SK-N-SH (cell line): ENCODE measurements around the gene TOM1L2. TPM values are rescaled to one million over a fixed set of nuclear protein-coding genes. Genes with fewer than 3 reads are reported as not detected.
A peak's percentile ranks its signal among the peaks of the same experiment; 100 is the strongest.

Experiments used
- CTCF ChIA-PET: fragments of 300-600, 350-600 bp; formaldehyde crosslinking; extraction: SDS; loops from one replicate; lab custom pipeline; 2021; lab: Yijun Ruan, JAX
- POLR2A ChIA-PET: fragments of 350-600 bp; sonication (Branson Sonifier 250); formaldehyde crosslinking; extraction: SDS; loops from one replicate; lab custom pipeline; 2020; ENCODE audit warnings: antibody characterized with exemption, inconsistent platforms; lab: Yijun Ruan, JAX
- DNase-seq: peaks from one replicate; pipeline ENCODE4 v3.0.0; 2012
- H2AFZ ChIP-seq: fragments of 200-600 bp; sonication (generic); 2 replicates; pipeline ENCODE4 v1.8.1; 2016; ENCODE audit warnings: antibody characterized with exemption, mild to moderate bottlenecking, low read depth
- H3F3A ChIP-seq: fragments of 200-600 bp; sonication (generic); replicated peaks from 2 replicates; pipeline ENCODE3; 2016; ENCODE audit warnings: antibody characterized with exemption, mild to moderate bottlenecking; ENCODE audit not compliant: insufficient read depth
- H3K27ac ChIP-seq, 2 experiments: fragments of 200-500 bp in 1 of 2; fragments of 200-600 bp in 1 of 2; sonication (Bioruptor generic) in 1 of 2; sonication (generic), shearing (Covaris generic) in 1 of 2; 2 replicates each; pipeline versions ENCODE4 v1.5.1 to v1.6.1; 2014 to 2016; ENCODE audit warnings: low read depth in 2 of 2, inconsistent platforms in 1 of 2, low read length in 1 of 2, mild to moderate bottlenecking in 1 of 2, mixed read lengths in 1 of 2
- H3K27me3 ChIP-seq: fragments of 200-600 bp; sonication (generic), shearing (Covaris generic); 2 replicates; pipeline ENCODE4 v1.6.1; 2016; ENCODE audit warnings: mixed run types; ENCODE audit not compliant: insufficient read depth
- H3K36me3 ChIP-seq, 2 experiments: fragments of 200-500 bp in 1 of 2; fragments of 200-600 bp in 1 of 2; sonication (Bioruptor generic) in 1 of 2; sonication (generic) in 1 of 2; replicated peaks in 1 of 2; 2 replicates each; pipeline versions ENCODE3 to v1.5.1; 2014 to 2016; ENCODE audit warnings: low read length in 1 of 2, mild to moderate bottlenecking in 1 of 2; ENCODE audit not compliant: insufficient read depth in 2 of 2, control insufficient read depth in 1 of 2
- H3K4me1 ChIP-seq, 2 experiments: fragments of 200-500 bp in 1 of 2; fragments of 200-600 bp in 1 of 2; sonication (Bioruptor generic) in 1 of 2; sonication (generic), shearing (Covaris generic) in 1 of 2; 2 replicates each; pipeline versions ENCODE4 v1.5.1 to v1.6.1; 2014 to 2016; ENCODE audit warnings: low read depth in 1 of 2, low read length in 1 of 2, mixed run types in 1 of 2; ENCODE audit not compliant: insufficient read depth in 2 of 2, control insufficient read depth in 1 of 2
- H3K4me2 ChIP-seq: fragments of 200-600 bp; sonication (generic), shearing (Covaris generic); 2 replicates; pipeline ENCODE4 v1.6.1; 2017; ENCODE audit warnings: mixed run types
- H3K4me3 ChIP-seq, 2 experiments: fragments of 200-500 bp in 1 of 2; fragments of 200-600 bp in 1 of 2; sonication (Bioruptor generic) in 1 of 2; sonication (generic), shearing (Covaris generic) in 1 of 2; 2 replicates each; pipeline versions ENCODE4 v1.5.1 to v1.8.1; 2014 to 2016; ENCODE audit warnings: low read depth in 2 of 2, inconsistent platforms in 1 of 2, low read length in 1 of 2, mild to moderate bottlenecking in 1 of 2, mixed read lengths in 1 of 2, moderate library complexity in 1 of 2
- H3K79me2 ChIP-seq: fragments of 200-600 bp; sonication (generic); 2 replicates; pipeline ENCODE4 v1.8.1; 2017; ENCODE audit warnings: mild to moderate bottlenecking; ENCODE audit not compliant: insufficient read depth
- H3K9ac ChIP-seq: fragments of 200-600 bp; sonication (generic); 2 replicates; pipeline ENCODE4 v1.6.1; 2017; ENCODE audit warnings: mixed run types
- H3K9me2 ChIP-seq: fragments of 200-600 bp; sonication (generic); 2 replicates; pipeline ENCODE4 v1.6.1; 2017; ENCODE audit warnings: mixed run types
- H3K9me3 ChIP-seq: fragments of 200-600 bp; sonication (generic); 2 replicates; pipeline ENCODE4 v1.6.1; 2017; ENCODE audit warnings: mixed run types, mild to moderate bottlenecking, moderate library complexity
- H4K20me1 ChIP-seq: fragments of 200-600 bp; sonication (generic); 2 replicates; pipeline ENCODE4 v1.6.1; 2017; ENCODE audit warnings: mild to moderate bottlenecking, mixed run types; ENCODE audit not compliant: insufficient read depth
- FOXJ3 ChIP-seq: sonication (generic); formaldehyde crosslinking; IDR thresholded peaks from 2 replicates; pipeline ENCODE4 v1.5.1; 2020; ENCODE audit warnings: mild to moderate bottlenecking, missing genetic modification reagents
- FOXM1 ChIP-seq: IDR thresholded peaks from 2 replicates; pipeline ENCODE4 v1.4.0; 2012; ENCODE audit warnings: low read depth, mild to moderate bottlenecking
- GATA2 ChIP-seq: sonication (generic); formaldehyde crosslinking; IDR thresholded peaks from 2 replicates; pipeline ENCODE4 v1.5.0; 2020; ENCODE audit warnings: mild to moderate bottlenecking, missing genetic modification reagents
- IRF3 ChIP-seq: fragments of 150-350 bp; IDR thresholded peaks from 2 replicates; pipeline ENCODE4 v1.6.1; 2016; ENCODE audit warnings: mild to moderate bottlenecking, low read depth, low read length
- MAX ChIP-seq: IDR thresholded peaks from 2 replicates; pipeline ENCODE4 v1.4.0; 2012; ENCODE audit warnings: low read depth
- MEF2A ChIP-seq: IDR thresholded peaks from 2 replicates; pipeline ENCODE4 v1.4.0; 2012; ENCODE audit warnings: low read depth, borderline replicate concordance
- MXI1 ChIP-seq: IDR thresholded peaks from 2 replicates; pipeline ENCODE4 v1.6.1; 2012; ENCODE audit warnings: mild to moderate bottlenecking, low read depth, low read length, improper control_type of control experiment
- NRF1 ChIP-seq: IDR thresholded peaks from 2 replicates; pipeline ENCODE4 v1.6.1; 2012; ENCODE audit warnings: low read depth, mild to moderate bottlenecking, low read length
- RCOR1 ChIP-seq: fragments of 150-350 bp; IDR thresholded peaks from 2 replicates; pipeline ENCODE4 v1.6.1; 2017; ENCODE audit warnings: antibody characterized with exemption, low read length
- REST ChIP-seq: IDR thresholded peaks from 2 replicates; pipeline ENCODE4 v1.6.1; 2012; ENCODE audit warnings: mild to moderate bottlenecking, low read depth, low read length, moderate library complexity
- RXRA ChIP-seq: IDR thresholded peaks from 2 replicates; pipeline ENCODE4 v1.4.0; 2012; ENCODE audit warnings: low read depth, mild to moderate bottlenecking, borderline replicate concordance
- SIN3A ChIP-seq: IDR thresholded peaks from 2 replicates; pipeline ENCODE4 v1.6.1; 2012; ENCODE audit warnings: low read depth, mild to moderate bottlenecking, low read length, moderate library complexity, borderline replicate concordance
- SMC3 ChIP-seq: IDR thresholded peaks from 2 replicates; pipeline ENCODE4 v1.6.1; 2012; ENCODE audit warnings: low read depth, low read length, improper control_type of control experiment
- TAF1 ChIP-seq: IDR thresholded peaks from 2 replicates; pipeline ENCODE4 v1.6.1; 2012; ENCODE audit warnings: low read depth, mild to moderate bottlenecking, low read length, moderate library complexity, borderline replicate concordance
- ZBTB33 ChIP-seq: IDR thresholded peaks from 2 replicates; pipeline ENCODE4 v1.4.0; 2012; ENCODE audit warnings: low read depth, borderline replicate concordance
- WGBS: methylation state at CpG from one replicate; pipeline ENCODE4 v1.1.6; 2017; ENCODE audit warnings: low lambda C conversion rate; 5-methylcytosine and 5-hydroxymethylcytosine counted together
- polyA plus RNA-seq, 3 experiments: library from polyadenylated mRNA; depleted of rRNA; stranded (reverse); fragments of >200 nt; gene quantifications; 2 replicates each; pipeline ENCODE4 v1.2.3, GENCODE V29; 2012

The TOM1L2 gene
- polyA plus RNA-seq, 1 of the 3 experiments (the other 2 are of a cell fraction): 85.4 TPM

- Histone ChIP-seq H3K9me3 (no peaks in the 10 kb centered on the region), H3K9me2 (no peaks in the 10 kb centered on the region)
- TF ChIP-seq FOXJ3 (CRISPR knock-in tag): no peak
- TF ChIP-seq MAX: no peak
- no peak for TF ChIP-seq SMC3
- no peak for TF ChIP-seq ZBTB33
- no peak for TF ChIP-seq TAF1
- TF ChIP-seq GATA2 (CRISPR knock-in tag): no peak
- TF ChIP-seq NRF1: no peak
- no peak for TF ChIP-seq REST
- no peak for TF ChIP-seq MXI1
- TF ChIP-seq, all 33 proteins: peak for 0
- no peak overlapping the region for H2AFZ ChIP-seq
- DNase-seq: no peak
- no peaks in the 10 kb centered on the region for H3F3A ChIP-seq
- no peak overlapping the region for H3K9ac ChIP-seq
- peaks cover 0 to 55% of the 10 kb centered on the region in 2 experiments for H3K36me3 ChIP-seq
- no peaks in the 10 kb centered on the region for H3K27me3 ChIP-seq
- H4K20me1 ChIP-seq: peaks cover 50% of the 10 kb centered on the region
- peak overlapping the region in 1 of 2 experiments; percentile 96; a peak in 1 of 4 replicates for H3K27ac ChIP-seq
- peaks cover 22 to 53% of the 10 kb centered on the region in 2 experiments; a peak in 3 of 4 replicates for H3K4me1 ChIP-seq
- H3K79me2 ChIP-seq: peaks cover 5% of the 10 kb centered on the region; the same call in 1 of the 2 replicates
- H3K4me3 ChIP-seq: no peak overlapping the region
- POLR2A ChIA-PET: no interaction called here
- 96% methylated on average over 3 of the region's 12 CpGs for WGBS
- no peak overlapping the region for H3K4me2 ChIP-seq
- CTCF ChIA-PET: interaction anchor here (0.6 to 2.5 kb wide), 4 partner anchors 17 to 124 kb away, joined by 3 to 8 read pairs (median 4); no protein-coding TSS in a partner anchor
Observed at GRCh38 chr17:17795296-17795695, 176.9 kb downstream of the TOM1L2 start.

- Histone ChIP-seq H3K4me2 (no peak overlapping the region), H4K20me1 (peaks cover 55% of the 10 kb centered on the region), H3K4me1 (peaks cover 31 to 62% of the 10 kb centered on the region in 2 experiments; a peak in 3 of 4 replicates), H3K9ac (no peak overlapping the region), H3K9me2 (no peaks in the 10 kb centered on the region), H3K27ac (peak overlapping the region in 1 of 2 experiments; percentile 96; a peak in 1 of 4 replicates), H3K4me3 (no peak overlapping the region), H3K79me2 (peaks cover 5% of the 10 kb centered on the region; the same call in 1 of the 2 replicates), H3K27me3 (no peaks in the 10 kb centered on the region), H2AFZ (no peak overlapping the region), H3K9me3 (no peaks in the 10 kb centered on the region), H3K36me3 (peaks cover 0 to 55% of the 10 kb centered on the region in 2 experiments), H3F3A (no peaks in the 10 kb centered on the region)
- DNase-seq: no peak
- ChIA-PET CTCF (interaction anchor here (0.6 to 2.5 kb wide), 4 partner anchors 14 to 125 kb away, joined by 3 to 8 read pairs (median 4); no protein-coding TSS in a partner anchor), POLR2A (no interaction called here)
- WGBS: 94% methylated on average over 17 of the region's 31 CpGs
- TF ChIP-seq RXRA (no peak), IRF3 (no peak), ZBTB33 (no peak), RCOR1 (no peak), SIN3A (no peak), MEF2A (no peak), FOXM1 (no peak)
Observed at GRCh38 chr17:17794382-17794781, 177.8 kb downstream of the TOM1L2 start.
